Adrenal gland (tissue), 5 donors: ENCODE data around the gene DHFR2.

Source experiments
- POLR2A ChIP-seq, 2 donors: fragments of 450-650 bp; IDR thresholded peaks; one replicate each; pipeline ENCODE4 v1.6.1; 2017; ENCODE audit warnings: antibody characterized with exemption in 2 of 2, mild to moderate bottlenecking in 2 of 2, moderate library complexity in 1 of 2
- TF ChIP-seq, protein P1 (sequence below), 6 experiments: fragments of 450-650 bp in 4 of 6; fragments of 200-600 bp in 2 of 6; sonication (generic) in 1 of 6; IDR thresholded peaks; 1 replicate in 5 of 6; 2 replicates in 1 of 6; pipeline versions ENCODE4 v1.5.1 to v1.8.0; 2016 to 2021; ENCODE audit warnings: antibody characterized with exemption in 6 of 6, mild to moderate bottlenecking in 2 of 6, moderate library complexity in 1 of 6
- donor health status: DM: no; HTN: no; CAD: no.

DNA sequence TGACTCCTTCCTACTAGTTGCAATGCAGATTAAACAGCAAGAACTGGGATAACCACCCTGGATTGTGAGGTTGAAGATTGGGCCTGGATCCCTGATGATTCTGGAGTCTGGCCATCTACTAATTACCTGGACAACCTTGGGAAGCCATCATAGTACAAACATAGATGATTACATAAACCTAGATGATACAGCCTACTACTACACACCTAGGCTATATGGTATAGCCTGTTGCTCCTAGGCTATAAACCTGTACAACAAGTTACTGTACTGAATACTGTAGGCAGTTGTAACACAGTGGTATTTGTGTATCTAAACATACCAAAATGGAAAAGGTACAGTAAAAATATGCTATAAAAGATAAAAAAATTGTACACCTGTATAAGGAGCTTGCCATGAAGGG lies 48.1 kb upstream of the DHFR2 start:
- TF ChIP-seq POLR2A (IDR thresholded peaks at IDR 0.05) = no peak
- TF ChIP-seq, protein P1, sequence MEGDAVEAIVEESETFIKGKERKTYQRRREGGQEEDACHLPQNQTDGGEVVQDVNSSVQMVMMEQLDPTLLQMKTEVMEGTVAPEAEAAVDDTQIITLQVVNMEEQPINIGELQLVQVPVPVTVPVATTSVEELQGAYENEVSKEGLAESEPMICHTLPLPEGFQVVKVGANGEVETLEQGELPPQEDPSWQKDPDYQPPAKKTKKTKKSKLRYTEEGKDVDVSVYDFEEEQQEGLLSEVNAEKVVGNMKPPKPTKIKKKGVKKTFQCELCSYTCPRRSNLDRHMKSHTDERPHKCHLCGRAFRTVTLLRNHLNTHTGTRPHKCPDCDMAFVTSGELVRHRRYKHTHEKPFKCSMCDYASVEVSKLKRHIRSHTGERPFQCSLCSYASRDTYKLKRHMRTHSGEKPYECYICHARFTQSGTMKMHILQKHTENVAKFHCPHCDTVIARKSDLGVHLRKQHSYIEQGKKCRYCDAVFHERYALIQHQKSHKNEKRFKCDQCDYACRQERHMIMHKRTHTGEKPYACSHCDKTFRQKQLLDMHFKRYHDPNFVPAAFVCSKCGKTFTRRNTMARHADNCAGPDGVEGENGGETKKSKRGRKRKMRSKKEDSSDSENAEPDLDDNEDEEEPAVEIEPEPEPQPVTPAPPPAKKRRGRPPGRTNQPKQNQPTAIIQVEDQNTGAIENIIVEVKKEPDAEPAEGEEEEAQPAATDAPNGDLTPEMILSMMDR (IDR thresholded peaks at IDR 0.05) = no peak
